Mesenchymal stem cell (in vitro differentiated cells and primary cell): ENCODE results near the gene RHBDL3.
A peak's percentile ranks its signal among the peaks of the same experiment; 100 is the strongest.

ENCODE experiments used
- DNase-seq: peaks from one replicate; pipeline ENCODE4 v3.0.0-alpha.2; 2013
- H2AFZ ChIP-seq: one replicate; pipeline ENCODE4 v1.6.1; 2013; ENCODE audit warnings: low read depth, mild to moderate bottlenecking, control low read depth, inconsistent platforms, low read length, moderate library complexity
- H2AK5ac ChIP-seq: 2 replicates; pipeline ENCODE4 v1.6.1; 2013; ENCODE audit warnings: low read length, moderate library complexity, mild to moderate bottlenecking, inconsistent platforms; ENCODE audit not compliant: severe bottlenecking
- H2BK120ac ChIP-seq: one replicate; pipeline ENCODE4 v1.6.1; 2013; ENCODE audit warnings: low read depth, mild to moderate bottlenecking, inconsistent platforms, low read length, moderate library complexity
- H2BK12ac ChIP-seq, 2 experiments: one replicate each; pipeline ENCODE4 v1.6.1; 2013; ENCODE audit warnings: inconsistent platforms in 2 of 2, low read length in 2 of 2, mild to moderate bottlenecking in 2 of 2, moderate library complexity in 2 of 2, control low read depth in 1 of 2
- H2BK15ac ChIP-seq: one replicate; pipeline ENCODE4 v1.6.1; 2013; ENCODE audit warnings: mild to moderate bottlenecking, low read depth, inconsistent platforms; ENCODE audit not compliant: poor library complexity, severe bottlenecking
- H2BK5ac ChIP-seq: 2 replicates; pipeline ENCODE4 v1.6.1; 2013; ENCODE audit warnings: low read depth, mild to moderate bottlenecking, low read length, control low read depth, inconsistent platforms; ENCODE audit not compliant: poor library complexity, severe bottlenecking
- H3K14ac ChIP-seq, 2 experiments: one replicate each; pipeline ENCODE4 v1.6.1; 2013; ENCODE audit warnings: inconsistent platforms in 2 of 2, low read length in 2 of 2, control low read depth in 1 of 2, mild to moderate bottlenecking in 1 of 2, moderate library complexity in 1 of 2
- H3K18ac ChIP-seq, 2 experiments: one replicate each; pipeline ENCODE4 v1.6.1; 2013; ENCODE audit warnings: inconsistent platforms in 2 of 2, low read length in 2 of 2, control low read depth in 1 of 2, low read depth in 1 of 2, mild to moderate bottlenecking in 1 of 2
- H3K23ac ChIP-seq, 2 experiments: one replicate each; pipeline ENCODE4 v1.6.1; 2013; ENCODE audit warnings: inconsistent platforms in 2 of 2, low read length in 2 of 2, mild to moderate bottlenecking in 2 of 2, moderate library complexity in 2 of 2, control low read depth in 1 of 2
- H3K27ac ChIP-seq: 2 replicates; pipeline ENCODE4 v1.5.1; 2013; ENCODE audit warnings: mild to moderate bottlenecking, moderate library complexity, low read length, control low read depth, inconsistent platforms; ENCODE audit not compliant: poor library complexity, severe bottlenecking
- H3K27me3 ChIP-seq, 2 experiments: 2 replicates each; pipeline versions ENCODE4 v1.6.1 to v1.7.0; 2013; ENCODE audit warnings: low read length in 2 of 2, mild to moderate bottlenecking in 2 of 2, moderate library complexity in 2 of 2, control low read depth in 1 of 2, inconsistent platforms in 1 of 2; ENCODE audit not compliant: control insufficient read depth in 1 of 2, insufficient read depth in 1 of 2
- H3K36me3 ChIP-seq, 2 experiments: 2 replicates each; pipeline versions ENCODE4 v1.6.1 to v1.7.0; 2013; ENCODE audit warnings: low read length in 2 of 2, control low read depth in 1 of 2, inconsistent platforms in 1 of 2, low read depth in 1 of 2, mild to moderate bottlenecking in 1 of 2; ENCODE audit not compliant: insufficient read depth in 2 of 2, control insufficient read depth in 1 of 2
- H3K4ac ChIP-seq, 2 experiments: one replicate each; pipeline ENCODE4 v1.6.1; 2013; ENCODE audit warnings: inconsistent platforms in 2 of 2, low read length in 2 of 2, mild to moderate bottlenecking in 2 of 2, moderate library complexity in 2 of 2, control low read depth in 1 of 2, low read depth in 1 of 2
- H3K4me1 ChIP-seq: 2 replicates; pipeline ENCODE4 v1.6.1; 2013; ENCODE audit warnings: low read depth, low read length, control low read depth; ENCODE audit not compliant: control insufficient read depth, insufficient read depth
- H3K4me2 ChIP-seq: 2 replicates; pipeline ENCODE4 v1.6.1; 2013; ENCODE audit warnings: low read length, mild to moderate bottlenecking, inconsistent platforms; ENCODE audit not compliant: poor library complexity, severe bottlenecking
- H3K4me3 ChIP-seq, 2 experiments: 2 replicates each; pipeline versions ENCODE4 v1.5.1 to v1.7.0; 2013; ENCODE audit warnings: low read length in 2 of 2, mild to moderate bottlenecking in 2 of 2, control low read depth in 1 of 2, low read depth in 1 of 2; ENCODE audit not compliant: insufficient read depth in 1 of 2
- H3K79me1 ChIP-seq: replicated peaks from 2 replicates; pipeline ENCODE4 v1.6.1; 2013; ENCODE audit warnings: mild to moderate bottlenecking, control low read depth, low read length, inconsistent platforms; ENCODE audit not compliant: poor library complexity, severe bottlenecking
- H3K9ac ChIP-seq: 2 replicates; pipeline ENCODE4 v1.7.0; 2013; ENCODE audit warnings: mild to moderate bottlenecking, low read length, moderate library complexity
- H3K9me3 ChIP-seq: 2 replicates; pipeline ENCODE4 v1.7.0; 2013; ENCODE audit warnings: mild to moderate bottlenecking, low read length; ENCODE audit not compliant: control insufficient read depth
- H4K8ac ChIP-seq: one replicate; pipeline ENCODE4 v1.6.1; 2013; ENCODE audit warnings: inconsistent platforms, mild to moderate bottlenecking, low read length, moderate library complexity
- H4K91ac ChIP-seq: one replicate; pipeline ENCODE4 v1.6.1; 2013; ENCODE audit warnings: mild to moderate bottlenecking, low read length, inconsistent platforms
- WGBS: methylation state at CpG from one replicate; pipeline ENCODE4 v1.1.7; 2013; ENCODE audit warnings: mixed read lengths; 5-methylcytosine and 5-hydroxymethylcytosine counted together

RHBDL3 gene

DNA sequence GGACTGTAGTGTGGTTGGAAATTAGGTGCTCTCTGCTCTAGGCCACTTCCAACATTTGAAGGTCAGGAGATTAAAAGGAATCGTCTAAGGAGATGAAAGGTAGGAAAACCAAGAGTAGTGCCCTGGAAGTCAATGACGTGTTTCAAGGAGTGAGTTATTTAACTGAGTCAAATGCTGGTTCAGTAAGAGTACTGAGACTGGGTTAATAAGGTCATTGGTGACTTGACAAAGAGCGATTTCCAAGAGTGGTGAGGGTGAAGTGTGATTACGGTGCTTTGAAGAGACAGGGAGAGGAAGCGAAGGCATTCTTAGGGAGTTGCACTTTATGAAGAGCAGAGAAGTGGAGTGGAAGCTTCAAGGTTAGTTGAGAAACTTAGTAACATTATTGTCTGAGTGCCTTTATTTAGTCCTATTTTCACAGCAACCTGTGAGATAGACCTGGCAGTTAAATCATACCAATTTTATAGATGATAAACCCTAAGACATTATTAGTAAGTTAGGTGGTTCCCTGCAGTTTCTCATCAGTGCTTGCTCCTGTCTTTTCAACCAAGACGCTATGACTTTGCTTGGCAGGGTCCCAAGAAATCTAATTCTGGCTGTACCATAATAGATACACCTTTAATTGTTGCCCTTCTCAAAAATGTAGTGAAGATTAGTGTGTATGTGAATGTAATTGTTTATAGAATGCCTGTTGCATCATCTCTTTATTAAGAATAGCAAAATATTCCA is 90.2 kb downstream of the RHBDL3 start:
- Histone ChIP-seq H3K18ac (no peak overlapping the region), H3K4me1 (peaks cover 11% of the 10 kb centered on the region), H3K9ac (peak overlapping the region; percentile 17), H4K91ac (no peak overlapping the region), H3K27ac (no peak overlapping the region), H2BK15ac (no peak overlapping the region), H2AFZ (no peak overlapping the region), H2BK5ac (no peak overlapping the region), H3K14ac (no peak overlapping the region), H3K9me3 (no peaks in the 10 kb centered on the region), H2BK12ac (no peak overlapping the region), H3K4me2 (no peak overlapping the region), H2AK5ac (no peak overlapping the region), H3K4ac (no peak overlapping the region), H3K79me1 (no peaks in the 10 kb centered on the region), H3K36me3 (peaks cover 48 to 79% of the 10 kb centered on the region in 2 experiments), H4K8ac (no peak overlapping the region), H3K4me3 (peak overlapping the region in 1 of 2 experiments; percentile 16), H3K23ac (no peak overlapping the region), H2BK120ac (no peak overlapping the region), H3K27me3 (no peaks in the 10 kb centered on the region)
- DNase-seq: no peak
- 92% methylated on average over 5 of the region's 6 CpGs for WGBS

GRCh38 chr17:32356378-32356743 is 90.7 kb downstream of the RHBDL3 start:
- Histone ChIP-seq H3K27ac (no peak overlapping the region), H2BK12ac (no peak overlapping the region), H4K91ac (no peak overlapping the region), H4K8ac (no peak overlapping the region), H3K79me1 (no peaks in the 10 kb centered on the region), H2AFZ (no peak overlapping the region), H3K4me1 (peaks cover 11% of the 10 kb centered on the region), H3K18ac (no peak overlapping the region), H3K36me3 (peaks cover 48 to 84% of the 10 kb centered on the region in 2 experiments), H3K27me3 (no peaks in the 10 kb centered on the region), H2BK5ac (no peak overlapping the region), H3K14ac (no peak overlapping the region), H2AK5ac (no peak overlapping the region), H3K4me3 (peak overlapping the region in 1 of 2 experiments; percentile 8), H3K9me3 (no peaks in the 10 kb centered on the region), H3K23ac (no peak overlapping the region), H2BK15ac (no peak overlapping the region), H3K9ac (peak overlapping the region; percentile 17), H2BK120ac (no peak overlapping the region), H3K4me2 (no peak overlapping the region), H3K4ac (no peak overlapping the region)
- WGBS: no CpG with 5 or more reads among the region's 3 CpGs
- DNase-seq: no peak

DNA sequence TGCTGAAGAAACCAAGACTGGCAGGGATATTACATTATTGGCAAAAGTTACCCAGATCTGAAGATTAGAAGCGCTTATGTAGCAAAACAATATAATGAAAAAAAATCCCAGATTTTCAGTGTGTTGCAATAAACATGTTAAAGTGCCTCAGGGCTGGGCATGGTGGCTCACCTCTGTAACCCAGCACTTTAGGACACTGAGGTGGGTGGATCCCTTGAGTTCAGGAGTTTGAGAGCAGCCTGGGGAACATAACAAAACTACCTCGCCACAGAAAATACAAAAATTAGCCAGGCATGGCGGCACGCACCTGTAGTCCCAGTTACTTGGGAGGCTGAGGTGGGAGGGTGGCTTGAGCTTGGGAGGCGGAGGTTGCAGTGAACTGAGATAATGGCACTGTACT is 91.1 kb downstream of the RHBDL3 start:
- 100% methylated on average over 4 of the region's 5 CpGs for WGBS
- Histone ChIP-seq H4K8ac (no peak overlapping the region), H3K79me1 (no peaks in the 10 kb centered on the region), H3K4ac (no peak overlapping the region), H2AK5ac (no peak overlapping the region), H3K4me2 (no peak overlapping the region), H3K23ac (no peak overlapping the region), H3K9me3 (no peaks in the 10 kb centered on the region), H2BK5ac (no peak overlapping the region), H3K14ac (no peak overlapping the region), H3K18ac (no peak overlapping the region), H3K9ac (peak overlapping the region; percentile 17), H2AFZ (no peak overlapping the region), H2BK120ac (no peak overlapping the region), H3K36me3 (peaks cover 48 to 88% of the 10 kb centered on the region in 2 experiments), H2BK15ac (no peak overlapping the region), H3K4me3 (no peak overlapping the region), H3K27me3 (no peaks in the 10 kb centered on the region), H4K91ac (no peak overlapping the region), H3K27ac (no peak overlapping the region), H3K4me1 (peaks cover 11% of the 10 kb centered on the region), H2BK12ac (no peak overlapping the region)
- DNase-seq: no peak

GRCh38 chr17:32357615-32358014 is 92.0 kb downstream of the RHBDL3 start:
- Histone ChIP-seq H3K14ac (no peak overlapping the region), H3K79me1 (no peaks in the 10 kb centered on the region), H2BK12ac (no peak overlapping the region), H2BK120ac (no peak overlapping the region), H4K91ac (no peak overlapping the region), H3K9ac (no peak overlapping the region), H4K8ac (no peak overlapping the region), H3K4me1 (peaks cover 8% of the 10 kb centered on the region), H3K23ac (no peak overlapping the region), H2BK15ac (no peak overlapping the region), H3K27me3 (no peaks in the 10 kb centered on the region), H2AK5ac (no peak overlapping the region), H3K4me2 (no peak overlapping the region), H2BK5ac (no peak overlapping the region), H3K4me3 (no peak overlapping the region), H3K4ac (no peak overlapping the region), H3K36me3 (peaks cover 48 to 91% of the 10 kb centered on the region in 2 experiments), H2AFZ (no peak overlapping the region), H3K9me3 (no peaks in the 10 kb centered on the region), H3K18ac (no peak overlapping the region), H3K27ac (no peak overlapping the region)
- DNase-seq: no peak
- WGBS: 96% methylated on average over 8 of the region's 8 CpGs
